H4 (cell line): ENCODE measurements around the gene NUP98. TPM values are rescaled to one million over a fixed set of nuclear protein-coding genes. Genes with fewer than 3 reads are reported as not detected.
"Not testable (repeated sequence)": the region's sequence is repeated elsewhere in the genome, so short reads cannot be mapped to it uniquely, and the experiment has no call there.

Experiments used
- DNase-seq: peaks from one replicate; pipeline ENCODE4 v3.0.0-alpha.2; 2015; ENCODE audit warnings: low spot score
- total RNA-seq: library from RNA; depleted of rRNA; stranded (reverse); fragments of >200 nt; shearing (Covaris generic); gene quantifications from 2 replicates; pipeline ENCODE4 v1.2.3, GENCODE V29; 2014

NUP98 gene
- total RNA-seq, 1 experiment from 2014 or later = 101 TPM

GRCh38 chr11:3669742-3670183, 127.6 kb downstream of the NUP98 start:
- DNase-seq = no peak

DNA sequence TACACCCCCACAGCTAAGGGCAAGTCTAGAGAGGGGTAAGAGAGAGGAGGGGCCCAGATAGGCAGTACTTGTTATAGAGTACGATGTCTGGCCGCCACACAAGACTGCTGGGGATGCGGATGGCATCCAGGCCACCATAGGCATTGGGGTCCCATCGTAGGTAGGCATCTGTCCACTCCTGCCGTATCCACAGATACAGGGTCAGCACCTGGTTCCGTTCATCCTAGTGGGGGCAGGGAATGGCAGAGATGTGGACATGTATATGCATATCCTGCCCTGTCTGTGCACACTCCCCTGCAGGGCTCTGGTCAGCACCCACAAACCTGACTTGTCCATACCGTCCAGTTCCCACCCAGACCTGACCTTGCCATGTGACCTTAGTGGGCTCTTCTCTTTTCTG, 128.2 kb downstream of the NUP98 start:
- no peak for DNase-seq

GRCh38 chr11:3667149-3668035, 130.0 kb downstream of the NUP98 start:
- no peak for DNase-seq

GRCh38 chr11:3666023-3666530, 131.3 kb downstream of the NUP98 start:
- DNase-seq = no peak

DNA sequence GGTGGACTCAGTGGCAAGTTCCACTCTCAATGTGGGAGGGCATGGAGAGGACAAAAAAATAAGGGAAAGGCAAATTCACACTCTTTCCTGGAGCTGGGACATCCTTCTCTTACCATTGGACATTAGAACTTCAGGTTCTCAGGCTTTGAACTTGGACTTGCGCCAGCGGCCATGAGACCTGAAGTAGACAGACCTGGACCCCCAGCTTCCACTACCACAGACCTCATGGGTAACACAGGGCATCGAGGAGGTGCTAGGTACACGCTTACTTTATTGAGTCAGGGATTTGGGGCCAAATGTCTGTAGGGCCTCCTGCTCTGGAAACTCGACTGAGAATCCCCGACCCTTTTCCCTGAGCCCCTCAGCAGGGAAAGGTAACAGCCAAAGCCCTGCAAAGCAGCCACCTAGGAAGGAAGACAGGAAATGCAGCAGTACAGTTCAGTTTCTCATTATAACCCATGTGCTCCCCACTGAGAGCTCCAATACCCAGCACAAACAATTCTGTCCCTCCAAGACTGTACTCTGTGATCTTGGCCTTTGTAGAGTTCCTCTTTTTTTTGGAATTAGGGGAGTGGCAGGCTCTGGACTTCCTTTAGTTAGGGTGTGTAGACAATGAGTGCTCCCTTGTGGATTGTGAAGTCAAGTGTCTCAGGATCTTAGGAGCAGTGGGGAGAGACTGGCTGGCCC, 131.9 kb downstream of the NUP98 start:
- DNase-seq = no peak

DNA sequence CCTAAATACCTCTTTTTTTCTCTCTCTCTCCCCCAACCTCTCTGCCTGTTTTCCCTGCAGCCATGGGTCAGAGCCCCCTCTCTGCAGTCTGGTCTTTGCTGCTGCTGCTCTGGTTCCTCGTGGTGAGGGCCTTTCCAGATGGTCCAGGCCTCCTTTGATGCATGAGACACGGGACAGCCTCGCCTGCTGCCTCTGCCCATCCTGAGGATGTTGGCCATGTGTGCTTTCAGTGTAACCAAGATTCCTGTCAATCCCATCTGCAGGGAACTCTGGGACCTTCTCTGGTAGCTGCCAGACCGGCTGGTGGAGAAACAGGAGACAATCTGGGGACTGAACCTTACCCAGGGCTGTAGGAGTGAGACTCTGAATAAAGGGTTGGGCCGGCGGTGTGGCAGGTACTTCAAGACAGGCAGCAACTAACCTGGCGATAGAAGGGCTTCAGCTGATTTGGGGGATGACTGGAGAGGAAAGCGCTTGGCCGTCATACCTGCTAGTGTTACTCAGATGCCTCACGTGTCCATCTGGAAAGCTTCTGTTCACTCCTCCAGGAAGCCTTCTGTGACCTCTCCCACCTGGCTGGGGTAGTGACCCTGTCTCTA, 133.2 kb downstream of the NUP98 start:
- DNase-seq = no peak

- no peak for DNase-seq
Observed at GRCh38 chr11:3662856-3663255, 134.5 kb downstream of the NUP98 start.

DNA sequence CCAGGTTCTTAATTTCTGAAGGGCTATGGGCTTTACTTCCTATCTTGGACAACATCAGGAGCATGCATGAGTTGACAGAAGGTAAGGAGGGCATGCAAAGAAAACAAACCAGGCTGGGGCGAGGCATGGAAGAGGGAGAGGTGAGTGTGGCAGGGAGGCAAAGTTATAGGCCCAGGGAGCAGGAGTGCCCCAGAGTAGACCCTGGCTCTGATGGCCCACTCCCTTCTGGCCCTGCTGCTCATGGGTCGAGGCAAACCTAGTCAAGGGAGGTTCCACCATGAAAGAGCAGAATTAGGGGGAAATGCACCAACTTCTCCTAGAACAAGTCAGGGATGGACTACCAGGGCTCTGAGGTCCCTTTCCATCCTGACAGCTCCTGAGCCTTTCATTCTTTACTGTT, 136.4 kb downstream of the NUP98 start:
- DNase-seq = no peak

- no peak for DNase-seq
Observed at GRCh38 chr11:3659595-3660515, 137.5 kb downstream of the NUP98 start.

DNA sequence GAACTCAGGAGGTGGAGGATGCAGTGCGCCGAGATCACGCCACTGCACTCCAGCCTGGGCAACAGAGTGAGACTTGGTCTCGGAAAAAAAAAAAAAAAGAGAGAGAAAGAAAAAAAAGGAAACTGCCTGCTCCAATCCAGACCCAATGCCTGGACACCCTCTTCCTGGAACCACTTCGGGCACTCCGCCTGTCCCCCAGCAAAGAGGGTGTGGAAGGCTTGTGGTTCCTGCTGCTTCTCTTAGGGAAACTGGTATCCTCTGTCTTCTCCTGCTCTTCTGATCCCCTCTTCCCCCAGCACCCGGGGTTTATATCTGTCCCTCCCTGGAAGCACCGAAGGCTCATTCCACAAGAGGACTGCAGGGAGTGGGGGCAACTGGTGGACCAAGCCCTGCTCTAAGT, 139.1 kb downstream of the NUP98 start:
- DNase-seq = no peak

- not testable (repeated sequence) for DNase-seq
Observed at GRCh38 chr11:3657331-3657730, 140.0 kb downstream of the NUP98 start.

DNA sequence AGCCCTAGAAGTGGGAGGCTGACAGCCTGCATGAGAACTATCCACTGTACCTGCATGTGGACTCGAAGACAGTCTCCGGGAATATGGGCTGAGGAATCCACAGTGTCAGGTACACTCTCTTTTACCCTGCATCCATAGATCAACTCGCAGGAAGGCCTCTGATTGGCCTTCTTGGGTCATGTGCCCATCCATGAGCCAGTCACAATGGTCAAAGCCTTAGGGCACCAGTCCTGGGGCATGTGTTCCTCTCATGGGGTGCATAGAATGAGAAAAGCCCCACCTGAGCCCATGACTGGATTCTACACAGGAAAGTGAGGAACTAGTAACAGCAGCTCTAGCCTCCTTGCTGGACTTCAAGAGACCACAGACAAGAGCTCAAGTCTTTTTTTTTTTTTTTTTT, 141.8 kb downstream of the NUP98 start:
- no peak for DNase-seq

DNA sequence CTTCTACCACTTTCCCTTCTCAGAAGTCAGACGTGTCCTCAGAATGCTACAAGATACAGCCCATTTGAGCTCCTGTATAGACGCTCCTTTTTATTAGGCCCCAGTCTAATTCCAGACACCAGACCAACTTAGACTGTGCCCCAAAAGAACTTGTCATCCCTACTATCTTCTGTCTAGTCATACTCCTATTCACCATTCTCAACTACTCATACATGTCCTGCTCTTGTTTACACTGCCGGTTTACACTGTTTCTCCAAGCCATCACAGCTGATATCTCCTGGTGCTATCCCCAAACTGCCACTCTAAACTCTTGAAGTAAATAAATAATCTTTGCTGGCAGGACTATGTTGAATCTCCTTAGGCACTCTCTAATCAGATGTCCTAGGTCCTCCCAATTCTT, 144.8 kb downstream of the NUP98 start:
- not testable (repeated sequence) for DNase-seq

GRCh38 chr11:3649374-3649773, 148.0 kb downstream of the NUP98 start:
- DNase-seq = not testable (repeated sequence)

DNA sequence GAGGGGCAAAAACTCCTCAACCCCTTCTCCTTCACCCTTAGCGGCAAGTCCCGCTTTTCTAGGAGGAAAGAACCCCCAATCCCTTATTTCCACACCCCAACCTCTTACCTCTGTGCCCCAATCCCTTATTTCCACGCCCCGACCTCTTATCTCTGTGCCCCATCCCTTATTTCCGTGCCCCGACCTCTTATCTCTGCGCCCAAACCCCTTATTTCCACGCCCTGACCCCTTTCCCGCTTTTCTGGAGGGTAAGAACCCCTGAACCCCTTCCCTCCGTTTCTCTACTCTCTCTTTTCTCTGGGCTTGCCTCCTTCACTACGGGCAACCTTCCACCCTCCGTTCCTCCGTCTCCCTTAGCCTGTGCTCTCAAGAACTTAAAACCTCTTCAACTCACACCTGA, 148.5 kb downstream of the NUP98 start:
- not testable (repeated sequence) for DNase-seq

DNA sequence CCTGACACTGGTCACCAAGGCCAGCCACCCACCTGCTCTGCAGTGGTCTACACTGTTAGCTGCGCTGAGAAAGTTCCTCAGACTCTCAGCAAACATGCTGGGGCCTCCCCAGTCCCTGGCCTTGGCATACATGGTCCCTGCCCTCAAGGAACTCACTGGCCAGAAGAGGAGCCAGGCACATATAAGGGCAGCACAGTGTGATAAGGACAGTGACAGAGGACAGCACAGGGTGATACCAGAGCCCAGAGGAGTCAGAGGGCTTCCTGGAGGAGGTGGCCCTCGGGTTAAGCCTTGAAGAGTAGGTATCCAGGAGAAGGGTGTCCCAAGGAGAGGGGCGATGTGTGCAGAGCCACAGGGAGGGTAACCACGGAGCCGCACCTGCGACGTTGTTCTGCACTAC, 151.8 kb downstream of the NUP98 start:
- DNase-seq = no peak

DNA sequence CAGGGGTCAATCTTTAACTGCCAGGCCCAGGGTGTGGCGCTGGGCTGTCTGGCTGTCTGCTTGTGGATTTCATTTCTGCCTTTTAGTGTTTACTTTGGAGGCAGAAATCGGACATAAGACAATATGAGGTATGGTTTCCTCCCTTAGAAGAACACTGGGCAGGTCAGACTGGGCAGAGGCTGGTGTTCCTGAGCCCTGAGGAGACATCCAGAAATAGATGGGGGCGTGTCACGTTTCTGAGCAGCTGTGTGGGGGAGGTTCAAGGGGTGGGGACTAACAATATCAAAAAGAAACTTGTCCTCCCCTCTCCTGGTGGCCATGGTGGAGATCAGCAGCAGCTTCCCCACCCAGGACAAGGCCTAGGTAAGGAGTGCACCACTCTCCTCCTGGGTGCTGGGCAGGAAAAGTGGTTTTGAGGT, 152.5 kb downstream of the NUP98 start, which contains the start of gene ART1:
Gene ART1 (plus strand): TSS at position 312 of the 419 bp plus-strand sequence. CDS start 14,086 bp downstream, outside the sequence.
- no peak for DNase-seq

GRCh38 chr11:3643102-3643546, 154.2 kb downstream of the NUP98 start:
- DNase-seq = not testable (repeated sequence)

DNA sequence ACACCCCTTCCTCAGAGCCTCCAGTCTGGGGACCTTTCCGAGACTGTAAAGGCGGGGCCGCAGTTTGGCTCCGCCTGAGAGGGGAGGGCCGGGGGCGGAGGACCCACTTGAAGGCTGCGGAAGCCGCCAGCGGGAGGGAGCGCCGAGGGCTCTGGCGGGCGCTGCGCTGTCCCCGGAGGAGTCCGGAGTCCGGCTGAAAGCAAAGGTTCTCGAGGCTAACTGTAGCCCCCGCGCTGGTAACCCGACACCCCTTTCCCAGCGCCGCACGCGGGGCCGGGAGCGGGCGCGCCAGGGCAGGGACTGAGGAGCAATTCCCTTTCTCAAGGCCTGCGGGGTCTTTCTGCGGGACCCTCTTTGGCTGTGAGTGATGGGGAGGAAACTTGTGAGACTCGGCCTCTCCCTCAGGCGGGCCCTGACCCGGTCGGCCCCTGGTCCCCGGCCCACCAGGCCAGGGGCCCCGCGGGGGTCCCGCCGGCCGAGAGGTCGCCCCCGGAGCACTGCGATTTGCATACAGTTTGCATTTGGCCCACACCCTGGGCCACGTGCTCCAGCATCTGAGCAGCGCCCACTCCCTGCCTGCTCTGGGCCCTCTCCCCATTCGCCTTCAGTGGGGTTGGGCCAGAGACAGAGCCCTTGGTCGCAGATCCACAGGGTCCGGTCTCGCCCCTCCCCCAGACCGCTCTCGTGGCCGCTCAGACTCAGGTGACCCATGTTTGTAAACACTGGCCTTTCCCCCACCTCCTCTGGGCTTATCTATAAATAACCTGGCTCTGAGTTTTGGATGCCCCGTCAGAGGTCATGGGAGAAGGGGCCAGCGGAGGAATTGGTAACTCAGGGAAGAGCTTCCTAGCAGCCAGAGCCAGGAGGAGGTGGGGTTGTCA, 155.0 kb downstream of the NUP98 start:
- DNase-seq = peak; percentile 37

DNA sequence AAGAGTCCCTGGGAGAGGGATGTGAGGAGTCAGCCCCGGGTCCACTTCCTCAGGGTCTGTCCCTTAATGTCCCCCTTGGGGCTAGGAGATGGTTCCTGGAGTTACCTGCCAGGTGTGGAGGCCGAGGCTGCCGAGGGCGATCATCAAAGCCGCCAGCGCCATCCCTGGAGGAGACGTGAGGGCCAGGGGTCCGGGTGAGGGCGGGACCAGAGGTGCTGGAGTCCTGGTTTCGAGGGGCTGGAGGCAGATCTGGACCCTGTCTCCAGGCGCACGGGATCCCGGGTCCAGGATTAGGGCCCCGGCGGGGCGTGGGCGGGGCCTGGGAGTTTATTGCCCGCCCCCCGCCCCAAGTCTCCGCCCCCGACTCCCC, 155.7 kb downstream of the NUP98 start, which contains the start of gene ART5:
Gene ART5 (minus strand): TSS at position 292 of the 370 bp plus-strand sequence. CDS start 130 bp downstream, at position 162.
- no peak for DNase-seq
